ENCODE measurements around the gene RAD51B. TPM values are rescaled to one million over a fixed set of nuclear protein-coding genes. Genes with fewer than 3 reads are reported as not detected.

The RAD51B gene
- total RNA-seq, 1 experiment from 2014 or later = 20.0 TPM

GRCh38 chr14:68423686-68424085 is 604.1 kb downstream of the RAD51B start (continued):
- TF ChIP-seq, protein P1, sequence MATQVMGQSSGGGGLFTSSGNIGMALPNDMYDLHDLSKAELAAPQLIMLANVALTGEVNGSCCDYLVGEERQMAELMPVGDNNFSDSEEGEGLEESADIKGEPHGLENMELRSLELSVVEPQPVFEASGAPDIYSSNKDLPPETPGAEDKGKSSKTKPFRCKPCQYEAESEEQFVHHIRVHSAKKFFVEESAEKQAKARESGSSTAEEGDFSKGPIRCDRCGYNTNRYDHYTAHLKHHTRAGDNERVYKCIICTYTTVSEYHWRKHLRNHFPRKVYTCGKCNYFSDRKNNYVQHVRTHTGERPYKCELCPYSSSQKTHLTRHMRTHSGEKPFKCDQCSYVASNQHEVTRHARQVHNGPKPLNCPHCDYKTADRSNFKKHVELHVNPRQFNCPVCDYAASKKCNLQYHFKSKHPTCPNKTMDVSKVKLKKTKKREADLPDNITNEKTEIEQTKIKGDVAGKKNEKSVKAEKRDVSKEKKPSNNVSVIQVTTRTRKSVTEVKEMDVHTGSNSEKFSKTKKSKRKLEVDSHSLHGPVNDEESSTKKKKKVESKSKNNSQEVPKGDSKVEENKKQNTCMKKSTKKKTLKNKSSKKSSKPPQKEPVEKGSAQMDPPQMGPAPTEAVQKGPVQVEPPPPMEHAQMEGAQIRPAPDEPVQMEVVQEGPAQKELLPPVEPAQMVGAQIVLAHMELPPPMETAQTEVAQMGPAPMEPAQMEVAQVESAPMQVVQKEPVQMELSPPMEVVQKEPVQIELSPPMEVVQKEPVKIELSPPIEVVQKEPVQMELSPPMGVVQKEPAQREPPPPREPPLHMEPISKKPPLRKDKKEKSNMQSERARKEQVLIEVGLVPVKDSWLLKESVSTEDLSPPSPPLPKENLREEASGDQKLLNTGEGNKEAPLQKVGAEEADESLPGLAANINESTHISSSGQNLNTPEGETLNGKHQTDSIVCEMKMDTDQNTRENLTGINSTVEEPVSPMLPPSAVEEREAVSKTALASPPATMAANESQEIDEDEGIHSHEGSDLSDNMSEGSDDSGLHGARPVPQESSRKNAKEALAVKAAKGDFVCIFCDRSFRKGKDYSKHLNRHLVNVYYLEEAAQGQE (IDR thresholded peaks at IDR 0.05; ENCODE audit: low read depth) = no peak
- no peak for TF ChIP-seq ZFX (IDR thresholded peaks at IDR 0.05)

DNA sequence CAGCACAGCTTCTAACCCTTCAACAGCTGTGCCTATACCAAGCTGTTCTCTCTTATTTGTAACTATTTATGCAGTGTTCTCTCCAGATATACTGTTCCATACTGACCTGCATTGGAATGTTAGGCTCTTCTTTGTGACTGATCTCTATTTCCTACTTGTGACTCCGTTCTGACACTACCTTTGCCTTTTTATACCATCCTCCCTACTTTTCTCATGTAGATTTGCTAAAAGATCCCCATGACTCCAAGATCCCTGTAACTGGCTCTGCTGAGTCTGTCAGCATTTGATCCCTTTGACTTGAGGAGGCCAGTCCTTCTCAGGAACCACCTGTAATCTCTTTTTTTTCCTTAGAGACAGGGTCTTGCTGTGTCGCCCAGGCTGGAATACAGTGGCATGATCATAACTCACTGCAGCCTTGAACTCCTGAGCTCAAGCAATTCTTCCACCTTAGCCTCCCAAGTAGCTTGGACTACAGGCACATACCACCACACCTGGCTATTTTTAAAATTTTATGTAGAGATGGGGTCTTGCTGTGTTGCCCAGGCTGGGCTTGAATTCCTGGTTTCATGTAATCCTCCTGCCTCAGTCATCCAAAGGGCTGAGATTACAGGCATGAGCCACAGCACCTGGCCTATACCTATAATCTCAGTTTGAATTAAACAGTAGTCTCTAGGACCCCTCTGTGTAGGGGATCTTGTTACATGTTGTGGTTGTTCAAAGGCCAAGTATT is 605.0 kb downstream of the RAD51B start:
- TF ChIP-seq ZNF274 (IDR thresholded peaks at IDR 0.05; ENCODE audit: low read depth, low read length) = no peak
- TF ChIP-seq POLR2A (IDR thresholded peaks at IDR 0.05; ENCODE audit: borderline replicate concordance, extremely low read depth, insufficient read depth, insufficient read length) = no peak
- TF ChIP-seq EZH2phosphoT487 (IDR thresholded peaks at IDR 0.05; ENCODE audit: borderline replicate concordance) = no peak
- no peak for TF ChIP-seq CEBPB (IDR thresholded peaks at IDR 0.05; ENCODE audit: low read depth)
- TF ChIP-seq SRF (IDR thresholded peaks at IDR 0.05; ENCODE audit: low read depth) = no peak
- TF ChIP-seq POLR2AphosphoS5 (IDR thresholded peaks at IDR 0.05; ENCODE audit: low read depth, low read length) = no peak
- no peak for TF ChIP-seq CBX3 (IDR thresholded peaks at IDR 0.05; ENCODE audit: low read depth)
- no peak for TF ChIP-seq EGR1 (IDR thresholded peaks at IDR 0.05; ENCODE audit: low read depth)
- TF ChIP-seq ELF1 (IDR thresholded peaks at IDR 0.05; ENCODE audit: borderline replicate concordance, low read depth) = no peak
- TF ChIP-seq FOSL1 (IDR thresholded peaks at IDR 0.05; ENCODE audit: low read depth) = no peak
- no peaks in the 10 kb centered on the region for H3K9me2 ChIP-seq (ENCODE audit: insufficient read depth)
- ChIA-PET POLR2A (no interaction called here), RAD21 (ENCODE audit: low non-redundant PET in 1 of 2, low total read pairs in 2 of 2, uncharacterized antibody in 2 of 2, unreplicated experiment in 2 of 2) (no interaction called here), CTCF (no interaction called here)
- H3K27me3 ChIP-seq (ENCODE audit: insufficient read depth, low read length) = no peaks in the 10 kb centered on the region
- ATAC-seq = no peak
- H3K4me3 ChIP-seq (replicated peaks in 1 of 2; ENCODE audit: low read depth in 1 of 2, low read length in 2 of 2) = no peak overlapping the region
- H3K4me1 ChIP-seq (ENCODE audit: control insufficient read depth in 1 of 2, insufficient read depth in 2 of 2, low read length in 2 of 2) = peaks cover 7 to 18% of the 10 kb centered on the region in 2 experiments; a peak in 3 of 4 replicates
- intact Hi-C loops (cut with micrococcal nuclease) = no loop called here
- DNase-seq (ENCODE audit: low read depth, low spot score) = no peak
- H3K79me2 ChIP-seq (ENCODE audit: insufficient read depth, low read length) = no peaks in the 10 kb centered on the region
- H4K20me1 ChIP-seq (ENCODE audit: insufficient read depth) = no peaks in the 10 kb centered on the region
- H3K27ac ChIP-seq (ENCODE audit: low read depth, low read length) = no peak overlapping the region
- no TSS peak for BruUV-seq (replicated peaks)
- no peak overlapping the region for H3K9ac ChIP-seq (ENCODE audit: low read length)
- H3K9me3 ChIP-seq (ENCODE audit: control insufficient read depth in 1 of 2, insufficient read depth in 1 of 2, low read depth in 1 of 2, low read length in 2 of 2) = no peaks in the 10 kb centered on the region
- no peak overlapping the region for H3K4me2 ChIP-seq (ENCODE audit: low read length)
- H3K36me3 ChIP-seq (ENCODE audit: control insufficient read depth in 1 of 2, insufficient read depth in 2 of 2, low read length in 2 of 2) = no peaks in the 10 kb centered on the region
- H2AFZ ChIP-seq (ENCODE audit: low read depth, low read length, poor library complexity, severe bottlenecking) = no peak overlapping the region

Measured in HCT116 (cell line).